HG03565 (cell line): ENCODE data around the gene PDE9A.
"Not testable (repeated sequence)": the region's sequence is repeated elsewhere in the genome, so short reads cannot be mapped to it uniquely, and the experiment has no call there.

Experiments used
- ATAC-seq: cut with Tn5 transposase; IDR thresholded peaks from one replicate; pipeline ENCODE4 v1.9.1; 2021; ENCODE audit warnings: mild to moderate bottlenecking, moderate library complexity; ENCODE audit not compliant: unreplicated experiment

The PDE9A gene

GRCh38 chr21:42653231-42654061 lies at the start of gene PDE9A:
PDE9A (plus strand) TSS chr21:42653621; CDS start chr21:42653815, 194 bp downstream.
- ATAC-seq, result no peak

GRCh38 chr21:42607102-42607501 lies 46.3 kb upstream of the PDE9A start:
- no peak for ATAC-seq

GRCh38 chr21:42607525-42608102 lies 45.8 kb upstream of the PDE9A start:
- no peak for ATAC-seq

- ATAC-seq, result no peak
These were observed 45.0 kb upstream of the PDE9A start for GRCh38 chr21:42608446-42608845.

GRCh38 chr21:42609811-42610210 lies 43.6 kb upstream of the PDE9A start:
- ATAC-seq, result no peak

- ATAC-seq, result no peak
These were observed 41.6 kb upstream of the PDE9A start for GRCh38 chr21:42611852-42612251.

DNA sequence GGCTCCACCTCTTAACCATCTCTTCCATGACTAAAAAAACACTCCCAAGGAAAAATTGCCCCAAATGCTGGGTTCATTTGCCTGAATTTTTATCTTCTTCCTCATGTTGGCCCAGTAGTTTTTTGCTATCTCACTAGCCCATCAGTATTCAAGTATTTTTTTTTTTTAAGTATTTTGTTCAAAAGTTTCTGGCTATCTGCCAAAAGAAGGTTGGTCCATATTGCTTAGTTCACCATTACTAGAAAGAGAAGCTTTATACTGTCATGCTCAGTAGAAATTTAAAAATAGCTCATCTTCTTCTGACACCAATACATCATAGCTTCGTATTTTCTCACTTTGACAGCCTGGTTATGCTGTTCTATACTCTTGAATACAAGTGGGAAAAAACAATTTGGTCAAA lies 41.0 kb upstream of the PDE9A start:
- no peak for ATAC-seq

GRCh38 chr21:42613756-42614155 lies 39.7 kb upstream of the PDE9A start:
- ATAC-seq, result no peak

GRCh38 chr21:42614396-42614795 lies 39.0 kb upstream of the PDE9A start:
- no peak for ATAC-seq

DNA sequence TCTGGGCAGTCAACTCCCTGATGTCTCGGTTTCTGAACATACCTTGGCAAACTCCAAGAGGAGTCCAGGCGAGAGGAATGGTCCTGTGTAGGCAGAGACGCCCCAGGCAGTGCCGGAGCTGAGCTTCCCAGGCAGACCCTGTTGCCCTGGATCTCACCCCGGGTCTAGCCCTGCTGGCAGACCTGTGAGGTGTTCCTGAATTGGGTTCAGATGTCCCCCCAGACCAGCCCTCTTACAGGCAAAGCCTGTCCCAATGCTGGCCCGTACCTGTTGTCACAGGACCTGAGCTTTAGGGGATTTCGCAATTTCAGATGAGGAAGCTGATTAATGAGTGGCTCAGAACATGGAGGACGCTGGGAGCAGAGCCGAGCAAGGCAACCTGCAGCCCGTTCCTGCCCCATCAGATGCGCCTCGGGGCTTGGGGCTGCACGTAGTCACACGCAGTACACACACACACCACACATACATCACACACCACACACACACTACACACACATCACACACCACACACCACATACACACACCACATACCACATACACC lies 38.5 kb upstream of the PDE9A start:
- no peak for ATAC-seq

DNA sequence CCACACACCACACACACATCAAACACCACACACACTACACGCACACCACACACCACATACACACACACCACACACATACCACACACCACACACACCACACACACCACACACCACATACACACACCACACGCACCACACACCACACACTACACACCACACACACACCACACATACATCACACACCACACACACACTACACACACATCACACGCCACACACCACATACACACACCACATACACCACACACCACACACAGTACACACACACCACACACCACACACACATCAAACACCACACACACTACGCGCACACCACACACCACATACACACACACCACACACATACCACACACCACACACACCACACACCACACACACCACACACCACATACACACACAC lies 38.0 kb upstream of the PDE9A start:
- ATAC-seq, result not testable (repeated sequence)

DNA sequence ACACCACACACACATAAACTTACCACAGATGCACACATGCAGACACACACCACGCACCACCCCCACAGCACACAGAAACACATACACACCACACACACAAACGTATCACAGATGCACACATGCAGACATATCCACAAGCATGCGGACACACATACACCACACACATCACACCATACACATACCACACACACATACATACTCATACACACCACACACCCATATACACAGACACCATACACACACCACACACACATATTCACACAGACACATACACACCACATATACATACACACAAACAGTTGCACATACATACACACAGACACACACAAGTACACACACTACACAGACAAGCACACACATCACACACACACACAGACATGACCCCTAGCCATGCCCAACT lies 37.5 kb upstream of the PDE9A start:
- no peak for ATAC-seq

DNA sequence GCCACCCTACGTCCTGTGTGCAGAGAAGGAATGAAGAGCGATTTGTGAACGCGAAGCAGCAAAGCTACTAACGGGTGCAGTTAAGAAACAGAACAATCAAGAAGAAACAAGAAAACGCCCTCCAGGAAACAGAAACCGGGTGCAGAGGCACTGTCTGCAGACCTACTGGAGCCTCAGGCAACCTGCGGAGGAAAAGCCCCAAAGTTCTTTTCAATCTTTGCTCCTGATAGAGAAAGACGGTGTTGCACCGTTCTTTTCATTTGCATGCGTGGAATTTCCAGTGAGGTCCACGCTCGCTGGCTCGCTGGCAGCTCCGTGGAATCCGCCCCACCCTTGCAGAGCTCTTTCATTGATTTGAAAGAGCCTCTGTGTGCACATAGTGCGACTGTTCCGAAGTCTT lies 37.0 kb upstream of the PDE9A start:
- no peak for ATAC-seq

DNA sequence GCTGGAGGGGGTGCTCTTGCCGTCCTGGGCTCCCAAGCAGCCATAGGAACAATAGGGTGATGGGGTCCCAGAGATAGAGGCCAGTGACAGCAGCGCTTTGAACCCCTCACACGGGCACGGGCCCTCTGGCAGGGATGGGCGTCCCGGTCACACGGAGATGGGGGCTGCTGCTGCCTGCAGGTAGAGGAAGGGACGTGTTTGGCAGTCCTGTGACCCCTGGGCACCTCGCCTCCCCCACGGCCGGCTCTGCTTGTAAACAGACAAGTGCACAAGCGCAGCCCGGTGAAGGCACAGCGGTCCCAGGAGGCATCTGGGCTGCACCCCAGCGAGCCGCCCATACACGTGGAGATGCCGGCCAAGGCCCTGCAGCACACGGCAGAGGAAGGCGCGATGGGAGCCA lies 36.5 kb upstream of the PDE9A start:
- no peak for ATAC-seq

DNA sequence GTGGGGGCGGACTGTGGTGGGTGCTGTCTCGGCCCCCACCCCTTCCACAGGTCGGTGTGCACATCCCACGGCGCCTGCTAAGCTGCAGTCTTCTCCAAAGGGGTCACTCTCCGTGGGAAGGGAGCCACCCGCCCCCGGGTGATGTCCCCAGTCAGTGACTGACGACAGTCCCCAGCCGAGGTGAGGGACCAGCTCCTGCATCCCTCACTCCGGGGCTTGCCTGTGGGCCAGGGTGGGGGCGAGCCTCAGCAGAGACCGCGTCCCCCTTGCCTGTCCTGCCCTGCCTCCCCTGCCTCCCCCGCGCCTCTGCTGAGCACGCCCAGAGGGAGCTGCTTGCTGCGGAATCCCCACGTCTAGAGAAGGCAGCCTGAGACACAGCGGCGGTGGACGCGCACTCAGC lies 35.9 kb upstream of the PDE9A start:
- ATAC-seq, result no peak

GRCh38 chr21:42618707-42619102 lies 34.7 kb upstream of the PDE9A start:
- ATAC-seq, result no peak

- no peak for ATAC-seq
These were observed 34.3 kb upstream of the PDE9A start for GRCh38 chr21:42619166-42619565.

DNA sequence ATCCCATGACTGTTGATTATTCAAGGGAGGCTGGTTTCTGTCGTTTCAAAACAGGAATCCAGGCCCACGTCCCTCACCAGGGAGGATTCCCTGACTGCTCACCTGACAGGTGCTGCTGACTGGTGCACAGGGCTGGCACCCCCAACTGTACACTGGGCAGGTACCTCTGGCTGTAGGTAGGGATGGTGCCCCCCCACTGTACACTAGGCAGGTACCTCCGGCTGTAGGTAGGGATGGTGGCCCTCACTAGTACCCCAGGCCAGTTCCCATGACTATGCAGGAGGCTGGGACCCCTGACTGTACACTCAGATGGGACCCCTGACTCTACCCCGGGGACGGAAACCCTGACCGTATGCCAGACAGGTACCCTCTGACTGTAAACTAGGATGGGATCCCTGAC lies 33.6 kb upstream of the PDE9A start:
- ATAC-seq, result no peak

DNA sequence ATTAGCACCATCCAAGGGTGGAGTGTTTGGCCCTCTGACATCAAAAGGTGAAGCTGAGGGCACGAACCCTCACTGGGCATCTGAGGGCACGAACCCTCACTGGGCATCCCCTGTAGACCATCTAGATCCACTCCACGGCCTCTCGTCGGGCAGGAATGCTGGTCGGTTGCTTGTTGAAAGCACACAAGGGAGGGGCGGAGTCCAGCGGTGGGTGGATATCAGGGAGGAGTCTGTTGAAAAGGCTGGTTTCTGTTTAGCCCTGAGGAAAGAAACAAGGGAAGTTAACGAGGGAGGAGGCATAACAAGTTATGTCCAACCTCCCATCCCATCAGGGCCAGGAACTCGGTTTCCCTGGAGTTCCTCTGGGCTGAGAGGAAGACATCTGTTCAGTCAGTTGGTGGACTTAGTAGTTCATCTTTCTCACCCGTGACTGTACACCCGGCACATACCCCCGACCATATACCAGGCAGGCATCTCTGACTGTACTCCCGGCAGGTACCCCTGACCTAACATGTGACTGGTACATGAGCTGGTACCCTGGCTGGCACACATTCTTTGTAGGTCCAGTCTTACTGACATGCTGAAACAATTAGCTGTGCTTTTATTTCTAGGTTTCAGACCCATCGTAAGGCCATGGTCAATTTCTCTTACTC lies 32.1 kb upstream of the PDE9A start:
- ATAC-seq, result no peak

DNA sequence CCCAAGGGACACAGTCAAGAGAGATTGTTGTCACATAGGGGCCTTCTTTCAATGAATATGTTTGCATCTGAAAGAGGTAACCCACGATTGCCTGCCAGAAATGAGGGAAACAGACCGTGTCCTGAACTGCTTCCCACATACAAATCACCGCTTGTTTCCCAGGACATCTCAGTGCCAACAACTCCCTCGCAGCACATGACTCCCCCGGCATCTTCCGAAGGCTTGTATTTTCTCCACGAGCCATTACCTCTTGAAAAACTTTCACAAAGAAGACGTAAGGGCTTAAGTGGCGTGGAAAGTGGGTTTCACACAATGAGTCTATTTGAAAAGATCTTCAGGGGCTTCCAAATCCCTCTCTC lies 31.6 kb upstream of the PDE9A start:
- ATAC-seq, result no peak

GRCh38 chr21:42622284-42622683 lies 31.1 kb upstream of the PDE9A start:
- ATAC-seq, result no peak

GRCh38 chr21:42623694-42624093 lies 29.7 kb upstream of the PDE9A start:
- ATAC-seq, result no peak
